Esophagus muscularis mucosa (tissue), 4 donors: ENCODE results near the gene CNTN5. TPM values are rescaled to one million over a fixed set of nuclear protein-coding genes. Genes with fewer than 3 reads are reported as not detected.

Experiments used
- DNase-seq: peaks from one replicate; pipeline ENCODE4 v3.0.0-alpha.2; 2017; ENCODE audit errors: extremely low spot score
- H3K27ac ChIP-seq, 4 donors: fragments of 200-600 bp; sonication (generic); replicated peaks in 1 of 4; 1 replicate in 3 of 4; 2 replicates in 1 of 4; pipeline ENCODE4 v1.5.1; 2016 to 2019; ENCODE audit warnings: mild to moderate bottlenecking in 1 of 4
- H3K27me3 ChIP-seq, 4 donors: fragments of 200-600 bp; sonication (generic); one replicate each; pipeline versions ENCODE4 v1.5.1 to v1.6.0; 2016 to 2019
- H3K36me3 ChIP-seq, 4 donors: fragments of 200-600 bp; sonication (generic); one replicate each; pipeline ENCODE4 v1.5.1; 2016 to 2019
- H3K4me1 ChIP-seq, 4 donors: fragments of 200-600 bp; sonication (generic); one replicate each; pipeline ENCODE4 v1.5.1; 2016 to 2019
- H3K4me3 ChIP-seq, 4 donors: fragments of 200-600 bp; sonication (generic); 1 replicate in 2 of 4; 2 replicates in 2 of 4; pipeline ENCODE4 v1.5.1; 2016 to 2019; ENCODE audit warnings: mild to moderate bottlenecking in 4 of 4, moderate library complexity in 1 of 4
- H3K9me3 ChIP-seq, 4 donors: fragments of 200-600 bp; sonication (generic); 1 replicate in 3 of 4; 2 replicates in 1 of 4; pipeline ENCODE4 v1.5.1; 2016 to 2019
- CTCF ChIP-seq, 3 experiments: fragments of 200-600 bp in 2 of 3; fragments of 450-650 bp in 1 of 3; sonication (generic) in 2 of 3; IDR thresholded peaks; one replicate each; pipeline ENCODE4 v1.5.1; 2017 to 2019; ENCODE audit warnings: antibody characterized with exemption in 3 of 3, mild to moderate bottlenecking in 2 of 3, moderate library complexity in 1 of 3
- EP300 ChIP-seq: sonication (generic); formaldehyde crosslinking; IDR thresholded peaks from one replicate; pipeline ENCODE4 v1.6.1; 2017; ENCODE audit warnings: antibody characterized with exemption
- POLR2A ChIP-seq: fragments of 450-650 bp; IDR thresholded peaks from one replicate; pipeline ENCODE4 v1.6.1; 2017; ENCODE audit warnings: antibody characterized with exemption, moderate library complexity, mild to moderate bottlenecking, low read depth
- POLR2AphosphoS5 ChIP-seq, 2 donors: sonication (generic); formaldehyde crosslinking; IDR thresholded peaks; one replicate each; pipeline ENCODE4 v1.6.1; 2017; ENCODE audit warnings: antibody characterized with exemption in 2 of 2
- WGBS: methylation state at CpG from one replicate; pipeline ENCODE4 v1.1.5; 2018; 5-methylcytosine and 5-hydroxymethylcytosine counted together
- intact Hi-C: fragments of 100-400 bp; cut with DNase I; formaldehyde crosslinking; loops from one replicate; pipeline ENCODE4 v1.15.1; 2023
- total RNA-seq, 4 donors: library from RNA; depleted of rRNA; stranded (reverse); fragments of >200 nt; gene quantifications; one replicate each; pipeline versions ENCODE4 v1.1.0 to v1.2.1, GENCODE V29; 2016

CNTN5 gene
- total RNA-seq, 4 donors from 2014 or later, result 0.06 TPM; not detected in 3

GRCh38 chr11:99585606-99586005 is 564.9 kb downstream of the CNTN5 start:
- Histone ChIP-seq H3K27ac (no peak overlapping the region), H3K4me3 (no peak overlapping the region), H3K27me3 (no peaks in the 10 kb centered on the region), H3K4me1 (no peaks in the 10 kb centered on the region), H3K36me3 (no peaks in the 10 kb centered on the region), H3K9me3 (no peaks in the 10 kb centered on the region)
- DNase-seq, result no peak
- intact Hi-C loops, result no loop called here
- WGBS, result 43% methylated on average over 4 of the region's 4 CpGs
- no peak for TF ChIP-seq CTCF (IDR thresholded peaks at IDR 0.05)

GRCh38 chr11:99589771-99590170 is 569.0 kb downstream of the CNTN5 start:
- intact Hi-C loops, result no loop called here
- Histone ChIP-seq H3K4me1 (no peaks in the 10 kb centered on the region), H3K36me3 (no peaks in the 10 kb centered on the region), H3K27me3 (no peaks in the 10 kb centered on the region), H3K4me3 (no peak overlapping the region), H3K27ac (no peak overlapping the region), H3K9me3 (no peaks in the 10 kb centered on the region)
- WGBS, result 69% methylated on average over 2 of the region's 2 CpGs
- no peak for TF ChIP-seq POLR2AphosphoS5 (IDR thresholded peaks at IDR 0.05)
- no peak for TF ChIP-seq EP300
- TF ChIP-seq POLR2A, result no peak
- no peak for TF ChIP-seq CTCF (IDR thresholded peaks at IDR 0.05)
- no peak for DNase-seq

GRCh38 chr11:99592266-99592665 is 571.5 kb downstream of the CNTN5 start:
- H3K27me3 ChIP-seq, result no peaks in the 10 kb centered on the region
- H3K4me1 ChIP-seq, result no peaks in the 10 kb centered on the region
- 68% methylated on average over 4 of the region's 4 CpGs for WGBS
- no peaks in the 10 kb centered on the region for H3K36me3 ChIP-seq
- H3K27ac ChIP-seq, result no peak overlapping the region
- TF ChIP-seq POLR2A, result no peak
- TF ChIP-seq CTCF (IDR thresholded peaks at IDR 0.05), result no peak
- TF ChIP-seq EP300, result no peak
- TF ChIP-seq POLR2AphosphoS5 (IDR thresholded peaks at IDR 0.05), result no peak
- no peak overlapping the region for H3K4me3 ChIP-seq
- DNase-seq, result no peak
- intact Hi-C loops, result no loop called here
- no peaks in the 10 kb centered on the region for H3K9me3 ChIP-seq

- TF ChIP-seq CTCF (IDR thresholded peaks at IDR 0.05) (no peak), POLR2A (no peak), EP300 (no peak), POLR2AphosphoS5 (IDR thresholded peaks at IDR 0.05) (no peak)
- WGBS, result 65% methylated on average over 1 of the region's 1 CpG
- no peaks in the 10 kb centered on the region for H3K27me3 ChIP-seq
- no peaks in the 10 kb centered on the region for H3K36me3 ChIP-seq
- intact Hi-C loops, result no loop called here
- no peaks in the 10 kb centered on the region for H3K9me3 ChIP-seq
- no peak for DNase-seq
- H3K4me3 ChIP-seq, result no peak overlapping the region
- no peaks in the 10 kb centered on the region for H3K4me1 ChIP-seq
- H3K27ac ChIP-seq, result no peak overlapping the region
Measured at GRCh38 chr11:99593197-99593596, 572.4 kb downstream of the CNTN5 start.

- Histone ChIP-seq H3K9me3 (no peaks in the 10 kb centered on the region), H3K4me1 (no peaks in the 10 kb centered on the region), H3K36me3 (no peaks in the 10 kb centered on the region), H3K4me3 (no peak overlapping the region), H3K27me3 (no peaks in the 10 kb centered on the region), H3K27ac (no peak overlapping the region)
- DNase-seq, result no peak
- intact Hi-C loops, result no loop called here
- 76% methylated on average over 1 of the region's 1 CpG for WGBS
- no peak for TF ChIP-seq CTCF (IDR thresholded peaks at IDR 0.05)
- no peak for TF ChIP-seq POLR2A
- no peak for TF ChIP-seq EP300
Measured at GRCh38 chr11:99601179-99601578, 580.4 kb downstream of the CNTN5 start.
